GM10266 (cell line): Measurements from ENCODE around the gene USP3.
"Not testable (repeated sequence)": the region's sequence is repeated elsewhere in the genome, so short reads cannot be mapped to it uniquely, and the experiment has no call there.

ENCODE experiments used
- DNase-seq: peaks from one replicate; pipeline ENCODE4 v3.0.0; 2012; ENCODE audit errors: extremely low spot score
- TF ChIP-seq, protein P1 (sequence below): IDR thresholded peaks from 2 replicates; pipeline ENCODE4 v1.5.1; 2012; ENCODE audit warnings: mild to moderate bottlenecking, low read depth; ENCODE audit not compliant: control insufficient read depth, insufficient read depth; ENCODE audit errors: missing control alignments

The USP3 gene

DNA sequence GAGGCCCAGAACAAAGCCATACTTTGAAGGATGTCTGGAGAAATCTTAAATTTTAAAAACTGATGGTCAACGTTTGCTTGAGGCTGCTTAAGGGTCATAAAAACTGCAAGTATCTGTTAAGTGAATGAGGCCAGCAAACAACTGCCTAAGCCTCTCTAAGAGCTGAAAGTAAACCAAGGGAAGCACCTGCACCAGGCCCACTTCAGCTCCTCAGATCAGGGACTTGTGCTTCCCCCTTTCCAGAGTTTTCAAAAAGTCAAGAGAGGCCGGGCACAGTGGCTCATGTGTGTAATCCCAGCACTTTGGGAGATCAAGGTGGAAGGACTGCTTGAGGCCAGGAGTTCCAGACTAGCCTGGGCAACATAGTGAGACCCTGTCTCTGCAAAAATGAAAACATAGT, 101.9 kb downstream of the USP3 start:
- TF ChIP-seq, protein P1, sequence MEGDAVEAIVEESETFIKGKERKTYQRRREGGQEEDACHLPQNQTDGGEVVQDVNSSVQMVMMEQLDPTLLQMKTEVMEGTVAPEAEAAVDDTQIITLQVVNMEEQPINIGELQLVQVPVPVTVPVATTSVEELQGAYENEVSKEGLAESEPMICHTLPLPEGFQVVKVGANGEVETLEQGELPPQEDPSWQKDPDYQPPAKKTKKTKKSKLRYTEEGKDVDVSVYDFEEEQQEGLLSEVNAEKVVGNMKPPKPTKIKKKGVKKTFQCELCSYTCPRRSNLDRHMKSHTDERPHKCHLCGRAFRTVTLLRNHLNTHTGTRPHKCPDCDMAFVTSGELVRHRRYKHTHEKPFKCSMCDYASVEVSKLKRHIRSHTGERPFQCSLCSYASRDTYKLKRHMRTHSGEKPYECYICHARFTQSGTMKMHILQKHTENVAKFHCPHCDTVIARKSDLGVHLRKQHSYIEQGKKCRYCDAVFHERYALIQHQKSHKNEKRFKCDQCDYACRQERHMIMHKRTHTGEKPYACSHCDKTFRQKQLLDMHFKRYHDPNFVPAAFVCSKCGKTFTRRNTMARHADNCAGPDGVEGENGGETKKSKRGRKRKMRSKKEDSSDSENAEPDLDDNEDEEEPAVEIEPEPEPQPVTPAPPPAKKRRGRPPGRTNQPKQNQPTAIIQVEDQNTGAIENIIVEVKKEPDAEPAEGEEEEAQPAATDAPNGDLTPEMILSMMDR, result no peak
- DNase-seq, result no peak

DNA sequence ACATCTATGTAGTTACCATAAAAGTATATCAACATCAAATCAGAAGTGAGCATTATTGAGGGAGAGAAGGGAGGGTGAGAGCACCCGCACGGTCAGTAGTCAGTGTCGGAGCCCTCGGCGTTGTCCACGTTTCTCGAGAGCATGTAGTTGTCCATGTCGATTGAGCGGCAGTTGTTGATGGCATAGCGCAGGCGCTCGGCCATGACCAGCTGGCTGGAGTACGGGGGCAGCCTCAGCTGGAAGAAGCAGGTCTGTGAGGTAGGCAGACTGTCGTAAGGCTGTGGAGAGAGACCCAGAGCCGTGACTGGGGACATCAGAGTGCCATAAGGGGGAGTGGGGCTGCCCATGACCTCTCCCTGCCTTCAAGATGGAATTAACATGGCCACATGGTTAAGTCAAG, 104.6 kb downstream of the USP3 start:
- TF ChIP-seq, protein P1, result no peak

GRCh38 chr15:63609448-63609847, 105.1 kb downstream of the USP3 start:
- DNase-seq, result no peak
- TF ChIP-seq, protein P1, result no peak

More for the DNA sequence above, 104.6 kb downstream of the USP3 start:
- no peak for DNase-seq

GRCh38 chr15:63610209-63610841, 105.9 kb downstream of the USP3 start:
- DNase-seq, result peak; percentile 80
- TF ChIP-seq, protein P1, result peak; percentile 82

DNA sequence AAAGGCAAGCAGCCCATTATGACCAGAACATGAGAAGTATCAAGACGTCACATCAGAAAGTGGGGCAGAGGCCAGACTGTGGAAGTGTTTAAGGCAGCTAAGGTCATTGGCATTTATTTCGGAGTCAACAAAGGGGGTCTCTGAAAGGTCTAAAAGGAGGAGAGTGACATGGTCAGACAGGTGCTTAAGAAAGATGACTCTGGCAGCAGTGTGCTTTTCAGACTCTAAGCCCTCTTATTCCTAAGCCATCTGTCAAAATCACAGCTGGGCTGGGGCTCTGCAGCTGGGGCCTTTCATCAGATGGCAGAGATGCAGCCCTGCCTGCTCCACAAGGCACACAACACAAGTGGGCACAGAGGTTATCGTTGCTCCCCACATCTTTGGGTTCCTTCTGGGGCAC, 106.8 kb downstream of the USP3 start:
- TF ChIP-seq, protein P1, result no peak
- DNase-seq, result no peak

- no peak for DNase-seq
- TF ChIP-seq, protein P1, result no peak
Measured at GRCh38 chr15:63612300-63612699, 107.9 kb downstream of the USP3 start.

GRCh38 chr15:63615935-63616334, 111.5 kb downstream of the USP3 start:
- TF ChIP-seq, protein P1, result no peak
- DNase-seq, result no peak

DNA sequence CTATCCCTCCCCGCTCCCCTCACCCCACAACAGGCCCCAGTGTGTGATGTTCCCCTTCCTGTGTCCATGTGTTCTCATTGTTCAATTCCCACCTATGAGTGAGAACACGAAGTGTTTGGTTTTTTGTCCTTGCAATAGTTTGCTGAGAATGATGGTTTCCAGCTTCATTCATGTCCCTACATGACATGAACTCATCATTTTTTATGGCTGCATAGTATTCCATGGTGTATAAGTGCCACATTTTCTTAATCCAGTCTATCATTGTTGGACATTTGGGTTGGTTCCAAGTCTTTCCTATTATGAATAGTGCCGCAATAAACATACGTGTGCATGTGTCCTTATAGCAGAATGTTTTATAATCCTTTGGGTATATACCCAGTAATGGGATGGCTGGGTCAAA, 112.8 kb downstream of the USP3 start:
- not testable (repeated sequence) for DNase-seq

DNA sequence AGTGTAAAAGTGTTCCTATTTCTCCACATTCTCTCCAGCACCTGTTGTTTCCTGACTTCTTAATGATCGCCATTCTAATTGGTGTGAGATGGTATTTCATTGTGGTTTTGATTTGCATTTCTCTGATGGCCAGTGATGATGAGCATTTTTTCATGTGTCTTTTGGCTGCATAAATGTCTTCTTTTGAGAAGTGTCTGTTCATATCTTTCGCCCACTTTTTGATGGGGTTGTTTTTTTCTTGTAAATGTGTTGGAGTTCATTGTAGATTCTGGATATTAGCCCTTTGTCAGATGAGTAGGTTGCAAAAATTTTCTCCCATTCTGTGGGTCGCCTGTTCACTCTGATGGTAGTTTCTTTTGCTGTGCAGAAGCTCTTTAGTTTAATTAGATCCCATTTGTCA, 113.2 kb downstream of the USP3 start:
- DNase-seq, result not testable (repeated sequence)

DNA sequence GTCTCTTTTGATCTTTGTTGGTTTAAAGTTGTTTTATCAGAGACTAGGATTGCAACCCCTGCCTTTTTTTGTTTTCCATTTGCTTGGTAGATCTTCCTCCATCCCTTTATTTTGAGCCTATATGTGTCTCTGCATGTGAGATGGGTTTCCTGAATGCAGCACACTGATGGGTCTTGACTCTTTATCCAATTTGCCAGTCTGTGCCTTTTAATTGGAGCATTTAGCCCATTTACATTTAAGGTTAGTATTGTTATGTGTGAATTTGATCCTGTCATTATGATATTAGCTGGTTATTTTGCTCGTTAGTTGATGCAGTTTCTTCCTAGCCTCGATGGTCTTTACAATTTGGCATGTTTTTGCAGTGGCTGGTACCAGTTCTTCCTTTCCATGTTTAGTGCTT, 116.4 kb downstream of the USP3 start:
- DNase-seq, result not testable (repeated sequence)
